Measurements from ENCODE around the gene FSTL4. TPM values are rescaled to one million over a fixed set of nuclear protein-coding genes. Genes with fewer than 3 reads are reported as not detected.

FSTL4 gene
- total and polyA plus RNA-seq, 2 of the 13 experiments (the other 11 are each of a cell fraction or from before 2014, with no cell fraction given), result 2.1 to 3.0 TPM

GRCh38 chr5:133341915-133342710 is 270.2 kb downstream of the FSTL4 start:
- H3K4me2 ChIP-seq (ENCODE audit: low read depth, low read length), result no peak overlapping the region
- no peak overlapping the region for H3K27ac ChIP-seq (ENCODE audit: extremely low read length, insufficient read depth, low read length)
- no peaks in the 10 kb centered on the region for H3K79me2 ChIP-seq (ENCODE audit: insufficient read depth, low read length)
- H3K9me3 ChIP-seq (ENCODE audit: low read length), result no peaks in the 10 kb centered on the region
- intact Hi-C loops (cut with micrococcal nuclease; ENCODE audit: unreplicated experiment), result no loop called here
- H3K27me3 ChIP-seq (ENCODE audit: control insufficient read depth in 1 of 2, insufficient read depth in 2 of 2, low read length in 2 of 2), result peaks cover under 1 to 2% of the 10 kb centered on the region in 2 experiments; a peak in 3 of 5 replicates
- in situ Hi-C loops (cut with HindIII; ENCODE audit: extremely low pct_ligation_motif_present, low pct_unique_long_range_greater_than_20kb), result no loop called here
- 5% methylated on average over 6 of the region's 8 CpGs for WGBS (ENCODE audit: low lambda C conversion rate)
- no peak overlapping the region for H3K9ac ChIP-seq (ENCODE audit: insufficient read depth, low read depth, low read length)
- TF ChIP-seq RARG (CRISPR knock-in tag; IDR thresholded peaks at IDR 0.05; ENCODE audit: low read depth) (no peak), ZNF737 (CRISPR knock-in tag; IDR thresholded peaks at IDR 0.05; ENCODE audit: borderline replicate concordance) (no peak), KLF6 (CRISPR knock-in tag; IDR thresholded peaks at IDR 0.05) (no peak), CTCF (CRISPR knock-in tag; IDR thresholded peaks at IDR 0.05) (peak; percentile 37; the same call in 1 of the 2 replicates), PCBP1 (IDR thresholded peaks at IDR 0.05; ENCODE audit: borderline replicate concordance, low read depth, low read length) (no peak), ZBTB49 (CRISPR knock-in tag; IDR thresholded peaks at IDR 0.05; ENCODE audit: borderline replicate concordance) (no peak), MED1 (CRISPR knock-in tag; IDR thresholded peaks at IDR 0.05) (no peak)
- ChIA-PET CTCF (ENCODE audit: low intra/inter-chr PET ratio, low total read pairs) (no interaction called here), POLR2A (no interaction called here)
- DNase-seq (ENCODE audit: low spot score) (no peak), ATAC-seq (peak; percentile 47), FAIRE-seq (no peak)
- H2AFZ ChIP-seq (ENCODE audit: low read length), result no peak overlapping the region
- no TSS peak for BruUV-seq (replicated peaks)
- H3K36me3 ChIP-seq (replicated peaks in 1 of 2; ENCODE audit: control insufficient read depth in 1 of 2, insufficient read depth in 2 of 2, low read length in 2 of 2), result no peaks in the 10 kb centered on the region
- H3K4me1 ChIP-seq (ENCODE audit: insufficient read depth, low read length), result no peaks in the 10 kb centered on the region
- no peaks in the 10 kb centered on the region for H4K20me1 ChIP-seq (ENCODE audit: insufficient read depth, low read length)
- H3K4me3 ChIP-seq (replicated peaks in 1 of 3; ENCODE audit: insufficient read depth in 1 of 3, low read depth in 2 of 3, low read length in 3 of 3), result no peak overlapping the region

Measured in HepG2 (cell line).